GM19397 (cell line): ENCODE data around the gene RANBP17.
"Not testable (repeated sequence)": the region's sequence is repeated elsewhere in the genome, so short reads cannot be mapped to it uniquely, and the experiment has no call there.

ENCODE experiments used
- ATAC-seq: cut with Tn5 transposase; IDR thresholded peaks from one replicate; pipeline ENCODE4 v1.9.1; 2021; ENCODE audit warnings: mild to moderate bottlenecking, moderate library complexity; ENCODE audit not compliant: unreplicated experiment

RANBP17 gene

DNA sequence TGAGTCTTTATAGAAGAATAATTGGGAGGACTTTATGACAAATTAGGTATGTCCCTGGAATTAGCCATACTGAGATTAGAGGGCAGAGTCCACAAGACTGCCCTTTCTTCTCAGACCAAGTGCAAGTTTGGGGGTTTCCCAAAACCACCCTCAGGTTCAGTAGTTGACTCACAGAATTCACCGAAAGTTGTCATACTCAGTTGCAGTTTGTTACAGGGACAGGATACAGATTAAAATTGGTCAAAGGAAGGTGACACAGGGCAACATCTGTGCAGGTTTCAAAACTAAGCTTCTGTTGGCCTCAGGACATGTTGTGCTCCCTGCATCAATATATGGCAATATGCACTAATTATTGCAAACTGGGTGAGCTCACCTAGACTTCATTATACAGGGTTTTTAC, 3.8 kb downstream of the RANBP17 start:
- peak; percentile 73 for ATAC-seq

- no peak for ATAC-seq
Observed at GRCh38 chr5:170867825-170868224, 6.0 kb downstream of the RANBP17 start.

DNA sequence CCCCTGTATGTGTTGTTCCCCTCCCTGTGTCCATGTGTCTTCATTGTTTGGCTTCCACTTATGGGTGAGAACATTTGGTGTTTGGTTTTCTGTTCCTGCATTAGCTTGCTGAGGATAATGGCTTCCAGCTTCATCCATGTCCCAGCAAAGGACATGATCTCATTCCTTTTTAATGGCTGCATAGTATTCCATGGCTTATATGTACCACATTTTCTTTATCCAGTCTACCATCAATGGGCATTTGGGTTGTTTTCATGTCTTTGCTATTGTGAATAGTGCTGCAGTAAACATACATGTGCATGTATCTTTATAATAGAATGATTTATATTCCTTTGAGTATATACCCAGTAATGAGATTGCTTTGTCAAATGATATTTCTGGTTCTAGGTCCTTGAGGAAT, 8.6 kb downstream of the RANBP17 start:
- not testable (repeated sequence) for ATAC-seq

- ATAC-seq, result no peak
Observed at GRCh38 chr5:170874017-170874416, 12.2 kb downstream of the RANBP17 start.

- ATAC-seq, result no peak
Observed at GRCh38 chr5:170875811-170876210, 14.0 kb downstream of the RANBP17 start.

DNA sequence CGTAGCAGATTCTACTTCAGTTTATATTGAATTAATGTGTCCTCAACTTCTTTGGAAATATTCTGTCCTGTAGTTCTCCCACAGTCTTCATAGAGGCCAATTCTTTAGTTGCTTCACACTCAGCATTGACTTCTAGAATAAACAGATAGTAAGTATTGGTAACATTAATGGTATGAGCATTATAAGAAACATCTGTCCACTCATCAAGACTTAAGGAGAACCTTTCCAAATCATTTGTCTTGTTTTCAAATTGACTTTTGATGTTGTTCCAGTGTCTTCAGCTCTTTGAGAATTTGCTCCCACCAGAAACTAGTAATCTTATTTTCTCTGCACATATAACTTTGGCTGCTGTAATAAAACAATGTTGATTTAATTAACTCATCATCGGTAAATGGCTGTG, 18.3 kb downstream of the RANBP17 start:
- ATAC-seq, result no peak

GRCh38 chr5:170882345-170882744, 20.5 kb downstream of the RANBP17 start:
- no peak for ATAC-seq

- no peak for ATAC-seq
Observed at GRCh38 chr5:170885256-170885655, 23.4 kb downstream of the RANBP17 start.

DNA sequence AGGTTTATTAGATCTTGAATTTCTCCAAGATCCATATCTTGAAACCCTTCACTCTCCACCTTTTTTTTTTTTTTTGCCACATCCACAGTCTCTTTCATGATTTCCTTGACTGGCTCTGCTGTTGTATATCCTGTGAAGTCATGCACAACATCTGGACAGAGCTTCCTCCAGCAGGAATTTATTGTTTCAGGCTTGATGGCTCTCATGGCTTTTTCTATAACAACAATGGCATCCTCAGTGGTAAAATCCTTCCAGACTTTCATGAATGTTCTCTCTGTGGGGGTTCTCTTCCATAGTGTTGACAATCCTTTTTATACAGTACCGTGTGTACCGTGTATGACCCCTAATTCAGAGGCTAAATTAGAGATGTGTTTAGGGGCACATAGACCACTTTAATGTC, 24.0 kb downstream of the RANBP17 start:
- no peak for ATAC-seq

DNA sequence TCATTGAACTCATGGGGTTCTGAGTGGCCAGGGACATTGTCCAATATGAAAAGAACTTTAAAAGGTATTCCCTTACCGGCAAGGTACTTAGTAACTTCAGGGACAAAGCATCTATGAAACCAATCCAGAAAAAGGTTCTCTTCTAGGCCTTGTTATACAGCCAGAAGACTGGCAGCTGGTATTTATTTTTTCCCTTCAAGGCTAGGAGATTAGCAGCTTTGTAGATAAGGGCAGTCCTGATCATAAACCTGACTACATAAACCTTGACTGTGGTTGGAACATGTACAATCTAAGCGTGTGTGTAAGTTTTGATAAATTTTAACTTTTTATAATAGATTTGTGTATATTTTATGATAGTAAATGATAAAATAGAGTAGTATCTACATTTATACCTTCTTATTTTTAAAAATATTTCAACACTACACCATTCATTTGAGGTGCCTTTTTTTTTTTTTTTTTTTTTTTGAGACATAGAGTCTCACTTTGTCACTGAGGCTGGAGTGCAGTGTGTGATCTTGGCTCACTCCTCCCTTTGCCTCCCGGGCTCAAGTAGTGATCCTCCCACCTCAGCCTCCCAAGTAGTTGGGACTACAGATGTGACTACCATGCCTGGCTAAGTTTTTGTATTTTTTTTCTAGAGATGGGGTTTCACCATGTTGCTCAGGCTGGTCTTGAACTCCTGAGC, 24.5 kb downstream of the RANBP17 start:
- ATAC-seq, result no peak

DNA sequence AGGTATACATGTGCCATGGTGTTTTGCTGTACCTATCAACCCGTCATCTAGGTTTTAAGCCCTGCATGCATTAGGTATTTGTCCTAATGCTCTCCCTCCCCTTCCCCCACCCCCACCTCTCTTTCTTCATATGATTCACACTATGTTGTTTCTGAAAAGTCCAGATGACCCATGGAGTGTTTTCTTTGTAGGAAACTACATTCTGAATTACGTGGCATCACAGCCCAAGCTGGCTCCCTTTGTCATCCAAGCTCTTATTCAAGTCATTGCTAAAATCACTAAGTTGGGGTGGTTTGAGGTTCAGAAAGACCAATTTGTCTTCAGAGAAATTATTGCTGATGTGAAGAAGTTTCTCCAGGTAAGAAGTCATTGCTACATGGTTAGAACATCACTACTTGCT, 30.4 kb downstream of the RANBP17 start:
- ATAC-seq, result no peak

DNA sequence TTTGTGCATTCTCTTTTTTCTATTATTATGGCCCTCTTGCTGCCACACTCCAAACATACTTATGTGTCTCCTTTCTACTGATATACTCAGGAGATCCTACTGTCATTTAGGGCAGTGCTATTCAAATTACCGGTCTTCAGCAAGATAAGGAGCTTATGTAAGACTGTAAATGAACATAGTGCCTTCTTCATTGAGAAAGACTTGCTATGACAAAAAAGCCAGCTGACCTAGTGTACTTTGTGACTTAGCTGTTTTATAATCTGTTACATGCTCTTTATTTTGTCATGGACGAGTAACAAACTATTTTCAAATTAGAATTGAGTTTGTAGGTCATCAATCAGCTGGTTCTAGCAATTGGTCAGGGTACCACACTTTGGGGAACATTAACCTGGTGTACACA, 32.8 kb downstream of the RANBP17 start:
- no peak for ATAC-seq

DNA sequence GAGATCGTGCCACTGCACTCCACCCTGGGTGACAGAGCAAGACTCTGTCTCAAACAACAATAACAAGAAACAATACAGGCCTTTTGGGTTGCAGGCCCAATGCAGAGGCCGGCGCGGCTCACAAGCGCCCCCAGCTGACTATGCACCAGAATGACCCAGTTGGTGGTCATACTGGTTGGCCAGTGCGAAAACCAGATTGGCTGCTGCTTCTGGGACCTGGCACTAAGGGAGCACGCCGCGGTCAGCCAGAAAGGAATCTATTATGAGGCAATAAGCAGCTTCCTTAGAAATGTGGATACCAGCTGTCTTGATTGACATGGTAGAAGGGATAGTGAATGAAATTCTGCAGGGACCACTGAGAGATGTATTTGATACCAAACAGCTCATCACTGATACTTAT, 35.0 kb downstream of the RANBP17 start:
- ATAC-seq, result no peak

DNA sequence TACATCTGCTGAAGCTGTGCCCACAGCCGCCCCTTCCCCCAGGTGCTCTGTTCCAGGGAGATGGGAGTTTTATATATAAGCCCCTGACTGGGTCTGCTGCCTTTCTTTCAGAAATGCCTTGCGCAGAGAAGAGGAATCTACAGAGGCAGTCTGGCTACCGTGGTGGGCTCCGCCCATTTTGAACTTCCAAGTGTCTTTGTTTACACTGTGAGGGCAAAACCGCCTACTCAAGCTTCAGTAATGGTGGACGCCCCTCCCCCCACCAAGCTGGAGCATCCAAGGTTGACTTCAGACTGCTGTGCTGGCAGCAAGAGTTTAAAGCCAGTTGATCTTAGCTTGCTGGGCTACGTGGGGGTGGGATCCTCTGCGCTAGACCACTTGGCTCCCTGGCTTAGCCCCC, 41.3 kb downstream of the RANBP17 start:
- ATAC-seq, result no peak

GRCh38 chr5:170907758-170908157, 45.9 kb downstream of the RANBP17 start:
- ATAC-seq, result no peak

GRCh38 chr5:170913573-170913972, 51.8 kb downstream of the RANBP17 start:
- ATAC-seq, result no peak

DNA sequence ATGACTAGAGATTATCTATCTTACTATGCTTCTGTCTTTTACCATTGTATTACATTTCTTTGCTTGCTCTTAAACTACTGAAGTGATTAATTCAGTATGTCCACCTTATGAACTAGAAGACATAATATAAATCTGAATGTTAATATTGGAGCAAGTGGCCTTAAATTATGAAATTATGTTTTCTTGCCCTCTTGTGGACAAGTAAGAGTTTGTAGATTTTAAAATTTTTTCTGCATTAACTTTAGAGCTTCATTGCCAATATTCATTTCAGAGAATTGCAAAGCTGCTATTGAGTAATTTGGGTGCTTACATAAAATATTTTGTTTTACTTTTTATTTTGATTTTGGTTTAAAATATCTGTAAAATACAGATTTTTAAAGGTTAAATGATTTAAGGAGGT, 55.3 kb downstream of the RANBP17 start:
- ATAC-seq, result no peak

DNA sequence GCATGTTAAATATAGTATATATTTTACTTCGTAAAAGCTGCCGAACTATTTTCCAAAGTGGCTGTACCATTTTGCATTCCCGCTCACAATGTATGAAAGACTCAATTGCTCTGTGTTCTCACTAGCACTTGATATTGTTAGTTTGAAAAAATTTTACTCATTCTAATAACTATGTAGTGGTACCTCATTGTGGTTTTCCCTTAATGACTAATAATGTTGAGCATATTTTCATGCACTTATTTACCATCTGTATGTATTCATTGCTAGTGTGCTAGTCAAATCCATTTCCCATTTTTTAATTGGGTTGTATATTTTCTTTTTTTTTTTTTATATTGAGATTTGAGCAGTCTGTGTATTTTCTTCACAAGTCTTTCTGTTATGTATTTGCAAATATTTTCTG, 58.4 kb downstream of the RANBP17 start:
- ATAC-seq, result no peak

- ATAC-seq, result not testable (repeated sequence)
Observed at GRCh38 chr5:170922331-170922730, 60.5 kb downstream of the RANBP17 start.

GRCh38 chr5:170923910-170924620, 62.2 kb downstream of the RANBP17 start:
- no peak for ATAC-seq

GRCh38 chr5:170935534-170936218, 73.9 kb downstream of the RANBP17 start:
- ATAC-seq, result not testable (repeated sequence)

GRCh38 chr5:170937072-170937471, 75.3 kb downstream of the RANBP17 start:
- ATAC-seq, result no peak
